ENCODE measurements around the gene KNOP1.

KNOP1 gene
- 20.8 to 34.3 (median 28.8) reads per million in 4 experiments for total RNA-seq

GRCh38 chr16:19717741-19718623 lies at the start of gene KNOP1, which contains the start of gene IQCK:
KNOP1 (minus strand) TSS chr16:19718227; CDS start chr16:19715035, 3,192 bp downstream.
IQCK (plus strand) TSS chr16:19718271; CDS start chr16:19718307, 36 bp downstream.
- DNase-seq = peak; percentile 81

GRCh38 chr16:19767497-19767896 lies 49.5 kb upstream of the KNOP1 start:
- DNase-seq = no peak

- no peak for DNase-seq
Observed at GRCh38 chr16:19766988-19767387, 49.0 kb upstream of the KNOP1 start.

GRCh38 chr16:19766554-19766884 lies 48.5 kb upstream of the KNOP1 start:
- no peak for DNase-seq

GRCh38 chr16:19765860-19766553 lies 48.0 kb upstream of the KNOP1 start:
- DNase-seq = no peak

GRCh38 chr16:19760356-19761060 lies 42.5 kb upstream of the KNOP1 start:
- no peak for DNase-seq

GRCh38 chr16:19757762-19758595 lies 40.0 kb upstream of the KNOP1 start:
- DNase-seq = no peak

GRCh38 chr16:19757026-19757425 lies 39.0 kb upstream of the KNOP1 start:
- DNase-seq = no peak

- DNase-seq = no peak
Observed at GRCh38 chr16:19755268-19755667, 37.2 kb upstream of the KNOP1 start.

GRCh38 chr16:19754644-19755036 lies 36.6 kb upstream of the KNOP1 start:
- no peak for DNase-seq

GRCh38 chr16:19753815-19754643 lies 36.0 kb upstream of the KNOP1 start:
- no peak for DNase-seq

- no peak for DNase-seq
Observed at GRCh38 chr16:19751478-19752385, 33.7 kb upstream of the KNOP1 start.

GRCh38 chr16:19749571-19750080 lies 31.6 kb upstream of the KNOP1 start:
- no peak for DNase-seq

GRCh38 chr16:19748389-19749168 lies 30.6 kb upstream of the KNOP1 start:
- no peak for DNase-seq

- DNase-seq = no peak
Observed at GRCh38 chr16:19746561-19746960, 28.5 kb upstream of the KNOP1 start.

GRCh38 chr16:19745286-19746010 lies 27.4 kb upstream of the KNOP1 start:
- no peak for DNase-seq

GRCh38 chr16:19744670-19745069 lies 26.6 kb upstream of the KNOP1 start:
- no peak for DNase-seq

- no peak for DNase-seq
Observed at GRCh38 chr16:19743816-19744159, 25.8 kb upstream of the KNOP1 start.

GRCh38 chr16:19741354-19741753 lies 23.3 kb upstream of the KNOP1 start:
- DNase-seq = no peak

Data from effector CD8-positive, alpha-beta T cell (primary cell).